Measurements from ENCODE around the gene SH3BP1. TPM values are rescaled to one million over a fixed set of nuclear protein-coding genes. Genes with fewer than 3 reads are reported as not detected.
A peak's percentile ranks its signal among the peaks of the same experiment; 100 is the strongest.

Gene SH3BP1
- total RNA-seq, 6 experiments from 2014 or later = 1.6 to 4.8 (median 2.8) TPM

DNA sequence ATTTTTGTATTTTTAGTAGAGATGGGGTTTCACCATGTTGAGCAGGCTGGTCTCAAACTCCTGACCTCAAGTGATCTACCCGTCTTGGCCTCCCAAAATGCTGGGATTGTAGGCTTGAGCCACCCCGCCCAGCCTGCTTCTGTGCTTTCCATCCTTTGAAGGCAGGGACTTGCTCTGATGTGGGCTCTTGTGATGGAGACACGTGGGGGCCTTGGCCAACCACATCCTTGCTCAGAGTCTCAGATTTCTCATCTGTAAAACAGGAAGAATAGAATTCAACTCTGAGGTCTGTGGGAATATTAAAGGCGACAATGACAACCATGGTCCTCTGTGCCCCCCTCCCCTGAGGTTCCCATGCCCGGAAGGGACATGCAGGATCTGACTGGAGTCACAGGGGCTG, 34.6 kb upstream of the SH3BP1 start:
- Histone ChIP-seq H3K4me1 (peaks cover 0 to 19% (median under 1%) of the 10 kb centered on the region in 4 donors), H3K4me3 (no peak overlapping the region), H3K27ac (no peak overlapping the region), H3K36me3 (no peaks in the 10 kb centered on the region), H3K27me3 (no peaks in the 10 kb centered on the region), H3K9me3 (no peaks in the 10 kb centered on the region)
- intact Hi-C loops (cut with DNase I) = no loop called here
- ATAC-seq (no peak), DNase-seq (no peak)
- TF ChIP-seq, protein P1, sequence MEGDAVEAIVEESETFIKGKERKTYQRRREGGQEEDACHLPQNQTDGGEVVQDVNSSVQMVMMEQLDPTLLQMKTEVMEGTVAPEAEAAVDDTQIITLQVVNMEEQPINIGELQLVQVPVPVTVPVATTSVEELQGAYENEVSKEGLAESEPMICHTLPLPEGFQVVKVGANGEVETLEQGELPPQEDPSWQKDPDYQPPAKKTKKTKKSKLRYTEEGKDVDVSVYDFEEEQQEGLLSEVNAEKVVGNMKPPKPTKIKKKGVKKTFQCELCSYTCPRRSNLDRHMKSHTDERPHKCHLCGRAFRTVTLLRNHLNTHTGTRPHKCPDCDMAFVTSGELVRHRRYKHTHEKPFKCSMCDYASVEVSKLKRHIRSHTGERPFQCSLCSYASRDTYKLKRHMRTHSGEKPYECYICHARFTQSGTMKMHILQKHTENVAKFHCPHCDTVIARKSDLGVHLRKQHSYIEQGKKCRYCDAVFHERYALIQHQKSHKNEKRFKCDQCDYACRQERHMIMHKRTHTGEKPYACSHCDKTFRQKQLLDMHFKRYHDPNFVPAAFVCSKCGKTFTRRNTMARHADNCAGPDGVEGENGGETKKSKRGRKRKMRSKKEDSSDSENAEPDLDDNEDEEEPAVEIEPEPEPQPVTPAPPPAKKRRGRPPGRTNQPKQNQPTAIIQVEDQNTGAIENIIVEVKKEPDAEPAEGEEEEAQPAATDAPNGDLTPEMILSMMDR (IDR thresholded peaks at IDR 0.05) = no peak
- TF ChIP-seq POLR2A (IDR thresholded peaks at IDR 0.05) = no peak
- 31% methylated on average over 4 of the region's 5 CpGs for WGBS (ENCODE audit: insufficient coverage, low coverage, low lambda C conversion rate, missing lambda C conversion rate)

DNA sequence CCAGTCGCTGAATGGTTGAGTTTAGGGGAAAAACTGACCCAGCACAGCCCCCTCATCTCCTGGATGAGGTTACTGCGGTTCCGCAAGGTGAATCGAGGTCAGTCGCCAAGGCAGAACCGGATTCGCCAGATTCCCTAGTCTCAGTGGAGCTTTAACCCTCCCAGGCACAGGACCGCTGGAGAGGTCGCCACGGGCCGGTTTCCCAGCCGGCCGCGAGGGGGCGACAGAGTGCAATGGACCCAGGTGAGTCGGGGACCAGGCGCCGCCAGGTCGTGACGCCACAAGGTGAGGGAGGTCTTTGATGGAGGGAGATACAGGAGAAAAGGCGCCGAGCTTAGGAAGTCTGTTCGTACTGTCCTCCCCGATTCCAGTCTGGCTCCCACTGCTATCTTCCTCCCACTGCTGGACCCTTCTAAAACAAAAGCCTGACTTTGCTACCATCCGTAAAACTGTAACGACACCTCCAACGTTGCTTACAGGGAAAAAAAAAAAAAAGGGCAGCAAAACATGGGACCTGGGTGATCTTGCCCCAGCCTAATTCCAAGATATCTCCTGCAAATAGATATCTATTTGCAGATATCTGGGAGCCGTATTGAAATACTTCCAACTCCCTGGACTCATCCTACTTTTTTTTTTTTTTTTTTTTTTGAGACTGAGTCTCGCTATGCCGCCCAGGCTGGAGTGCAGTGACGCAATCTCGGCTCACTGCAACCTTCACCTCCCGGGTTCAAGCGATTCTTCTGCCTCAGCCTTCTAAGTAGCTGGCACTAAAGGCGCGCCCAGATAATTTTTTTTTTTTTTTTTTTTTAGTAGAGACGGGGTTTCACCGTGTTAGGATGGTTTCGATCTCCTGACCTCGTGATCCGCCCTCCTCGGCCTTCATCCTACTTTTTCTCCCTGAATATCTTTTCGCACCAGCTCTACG, 32.2 kb upstream of the SH3BP1 start:
- Histone ChIP-seq H3K27ac (peak overlapping the region; percentile 84 to 89 (median 88)), H3K4me1 (peaks cover 0 to 25% (median 2%) of the 10 kb centered on the region in 4 donors), H3K36me3 (no peaks in the 10 kb centered on the region), H3K27me3 (no peaks in the 10 kb centered on the region), H3K4me3 (peak overlapping the region in 2 of 3 donors; percentile 86 to 97), H3K9me3 (no peaks in the 10 kb centered on the region)
- 2% methylated on average over 25 of the region's 44 CpGs for WGBS (ENCODE audit: insufficient coverage, low coverage, low lambda C conversion rate, missing lambda C conversion rate)
- ATAC-seq (peak; percentile 51 to 60 (median 54)), DNase-seq (peak; percentile 92 to 93 (median 92))
- TF ChIP-seq POLR2A (IDR thresholded peaks at IDR 0.05) = no peak
- TF ChIP-seq, protein P1 (IDR thresholded peaks at IDR 0.05) = peak; percentile 92 to 99 (median 99)
- intact Hi-C loops (cut with DNase I) = no loop called here

DNA sequence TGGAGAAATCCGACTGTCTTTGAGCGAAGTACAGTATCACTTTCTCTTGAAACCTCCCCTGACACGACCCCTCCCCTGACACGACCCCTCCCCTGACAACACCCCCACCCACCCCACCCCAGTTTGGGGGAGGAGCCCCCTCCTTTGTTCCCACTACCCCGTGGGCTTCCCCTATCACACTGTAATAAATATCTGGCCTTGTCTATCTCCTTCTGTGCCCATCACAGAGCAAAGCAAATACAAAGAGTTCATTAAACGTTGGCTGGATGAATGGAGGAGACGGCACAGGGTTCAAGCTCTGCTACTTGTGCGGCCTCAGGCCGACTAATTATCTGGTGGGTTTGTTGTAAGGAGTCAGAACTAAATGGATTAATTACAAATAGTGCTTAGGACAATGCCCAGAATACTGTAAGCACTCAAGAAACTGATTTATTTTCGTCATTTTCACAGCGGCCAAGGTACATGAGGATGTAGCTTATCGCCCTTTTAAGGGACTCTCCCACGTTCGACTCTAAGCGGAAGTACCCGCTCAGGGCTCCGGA, 31.5 kb upstream of the SH3BP1 start:
- 2% methylated on average over 17 of the region's 17 CpGs for WGBS (ENCODE audit: insufficient coverage, low coverage, low lambda C conversion rate, missing lambda C conversion rate)
- Histone ChIP-seq H3K9me3 (no peaks in the 10 kb centered on the region), H3K36me3 (no peaks in the 10 kb centered on the region), H3K27me3 (no peaks in the 10 kb centered on the region), H3K4me1 (peaks cover 0 to 22% (median 2%) of the 10 kb centered on the region in 4 donors), H3K27ac (peak overlapping the region; percentile 84 to 89 (median 88)), H3K4me3 (peak overlapping the region; percentile 86 to 97 (median 90))
- TF ChIP-seq, protein P1 (IDR thresholded peaks at IDR 0.05) = no peak
- no peak for TF ChIP-seq POLR2A (IDR thresholded peaks at IDR 0.05)
- no peak for DNase-seq
- peak in 2 of 4 donors; percentile 1 to 7 for ATAC-seq
- intact Hi-C loops (cut with DNase I) = no loop called here

DNA sequence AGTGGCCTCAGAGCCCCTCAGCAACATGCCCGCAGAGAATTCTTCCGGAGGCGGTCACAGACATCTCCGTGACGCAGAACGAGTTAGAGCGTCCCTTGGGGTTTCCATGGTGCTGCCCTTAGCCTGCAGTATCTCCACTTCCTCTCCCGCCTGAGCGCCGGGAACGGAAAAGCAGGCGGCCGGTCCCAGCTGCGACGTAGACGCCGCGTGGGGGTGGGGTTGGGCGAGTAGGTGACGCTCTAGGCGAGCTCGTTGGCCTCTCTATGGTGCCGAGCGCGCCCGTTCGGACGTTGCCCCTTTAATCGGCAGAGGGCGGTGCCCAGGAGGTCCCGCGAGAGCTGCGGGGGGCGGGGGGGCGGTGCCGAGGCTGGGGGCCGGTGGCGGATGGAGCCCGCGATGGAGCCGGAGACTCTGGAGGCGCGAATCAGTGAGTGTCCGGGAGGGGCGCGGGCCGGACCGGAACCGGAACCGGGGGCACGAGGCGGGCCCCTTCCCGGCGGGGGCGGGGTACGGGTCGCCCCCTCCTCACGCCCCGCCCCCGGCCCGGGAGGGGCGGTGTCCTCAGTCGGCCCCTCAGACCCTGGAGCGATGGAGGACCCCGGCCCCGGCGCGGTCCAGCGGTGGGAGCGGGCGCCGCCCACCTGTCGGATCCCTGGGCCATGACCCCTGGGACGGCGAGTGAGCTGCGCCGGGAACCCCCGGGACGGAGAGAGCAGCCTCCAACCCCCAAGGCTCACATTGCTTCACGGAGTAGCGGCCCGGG, 30.8 kb upstream of the SH3BP1 start, which contains the start of gene GGA1:
Gene GGA1, plus strand, starts transcription at position 358 of the 763 bp plus-strand sequence. Its CDS starts 27 bp downstream, at position 385.
- intact Hi-C loops (cut with DNase I) = no loop called here
- 0% methylated on average over 19 of the region's 82 CpGs for WGBS (ENCODE audit: insufficient coverage, low coverage, low lambda C conversion rate, missing lambda C conversion rate)
- TF ChIP-seq, protein P1 (IDR thresholded peaks at IDR 0.05) = no peak
- TF ChIP-seq POLR2A (IDR thresholded peaks at IDR 0.05) = peak; percentile 49
- no peaks in the 10 kb centered on the region for H3K27me3 ChIP-seq
- H3K27ac ChIP-seq = peak within 1 kb of the TSS; percentile 84 to 89 (median 88)
- no peaks in the 10 kb centered on the region for H3K9me3 ChIP-seq
- DNase-seq (peak; percentile 97 to 98 (median 98)), ATAC-seq (peak; percentile 87 to 93 (median 90))
- H3K4me1 ChIP-seq = peaks cover 0 to 22% (median 2%) of the 10 kb centered on the region in 4 donors
- H3K36me3 ChIP-seq = no peaks in the 10 kb centered on the region
- H3K4me3 ChIP-seq = peak within 1 kb of the TSS; percentile 86 to 97 (median 90)

Data from right lobe of liver (tissue), 6 donors.